Tibial nerve (tissue), 4 donors: Measurements from ENCODE around the gene TBX6. TPM values are rescaled to one million over a fixed set of nuclear protein-coding genes. Genes with fewer than 3 reads are reported as not detected.
A peak's percentile ranks its signal among the peaks of the same experiment; 100 is the strongest.

Experiments
- DNase-seq, 2 donors: peaks; one replicate each; pipeline ENCODE4 v3.0.0-alpha.2; 2019; ENCODE audit warnings: low spot score in 2 of 2
- H3K27ac ChIP-seq, 4 donors: fragments of 200-600 bp; sonication (generic) in 3 of 4; one replicate each; pipeline ENCODE4 v1.5.1; 2017 to 2019; ENCODE audit warnings: mild to moderate bottlenecking in 1 of 4
- H3K27me3 ChIP-seq, 2 donors: fragments of 200-600 bp; sonication (generic) in 1 of 2; one replicate each; pipeline versions ENCODE4 v1.5.1 to v1.6.0; 2017 to 2019
- H3K36me3 ChIP-seq, 3 donors: fragments of 200-600 bp; sonication (generic); one replicate each; pipeline ENCODE4 v1.5.1; 2018 to 2019
- H3K4me1 ChIP-seq, 4 donors: fragments of 200-600 bp; sonication (generic) in 3 of 4; one replicate each; pipeline ENCODE4 v1.5.1; 2017 to 2019
- H3K4me3 ChIP-seq, 4 donors: fragments of 200-600 bp; sonication (generic) in 3 of 4; one replicate each; pipeline ENCODE4 v1.5.1; 2017 to 2019; ENCODE audit warnings: mild to moderate bottlenecking in 1 of 4, moderate library complexity in 1 of 4
- H3K9me3 ChIP-seq, 4 donors: fragments of 200-600 bp; sonication (generic) in 3 of 4; one replicate each; pipeline ENCODE4 v1.5.1; 2017 to 2019
- EP300 ChIP-seq, 2 donors: sonication (generic); formaldehyde crosslinking; IDR thresholded peaks; one replicate each; pipeline ENCODE4 v1.6.1; 2017; ENCODE audit warnings: antibody characterized with exemption in 2 of 2, mild to moderate bottlenecking in 1 of 2
- POLR2A ChIP-seq, 2 donors: fragments of 450-650 bp; IDR thresholded peaks; one replicate each; pipeline ENCODE4 v1.6.1; 2017; ENCODE audit warnings: antibody characterized with exemption in 2 of 2, mild to moderate bottlenecking in 2 of 2, moderate library complexity in 2 of 2
- WGBS, 2 donors: methylation state at CpG; one replicate each; pipeline ENCODE4 v1.1.5; 2018; 5-methylcytosine and 5-hydroxymethylcytosine counted together
- total RNA-seq, 4 donors: library from RNA; depleted of rRNA; stranded (reverse); fragments of >200 nt; gene quantifications; one replicate each; pipeline ENCODE4 v1.1.0, GENCODE V29; 2016
- TF ChIP-seq, protein P1 (sequence below), 5 experiments: fragments of 200-600 bp in 3 of 5; fragments of 450-650 bp in 2 of 5; sonication (generic) in 3 of 5; IDR thresholded peaks; one replicate each; pipeline ENCODE4 v1.5.1; 2016 to 2019; ENCODE audit warnings: antibody characterized with exemption in 5 of 5, mild to moderate bottlenecking in 3 of 5, moderate library complexity in 2 of 5

Gene TBX6
- total RNA-seq, 4 donors from 2014 or later: 0.66 to 1.5 (median 0.84) TPM; not detected in 1

GRCh38 chr16:30079480-30079879, 12.2 kb downstream of the TBX6 start:
- no peak for TF ChIP-seq EP300 (IDR thresholded peaks at IDR 0.05)
- TF ChIP-seq, protein P1, sequence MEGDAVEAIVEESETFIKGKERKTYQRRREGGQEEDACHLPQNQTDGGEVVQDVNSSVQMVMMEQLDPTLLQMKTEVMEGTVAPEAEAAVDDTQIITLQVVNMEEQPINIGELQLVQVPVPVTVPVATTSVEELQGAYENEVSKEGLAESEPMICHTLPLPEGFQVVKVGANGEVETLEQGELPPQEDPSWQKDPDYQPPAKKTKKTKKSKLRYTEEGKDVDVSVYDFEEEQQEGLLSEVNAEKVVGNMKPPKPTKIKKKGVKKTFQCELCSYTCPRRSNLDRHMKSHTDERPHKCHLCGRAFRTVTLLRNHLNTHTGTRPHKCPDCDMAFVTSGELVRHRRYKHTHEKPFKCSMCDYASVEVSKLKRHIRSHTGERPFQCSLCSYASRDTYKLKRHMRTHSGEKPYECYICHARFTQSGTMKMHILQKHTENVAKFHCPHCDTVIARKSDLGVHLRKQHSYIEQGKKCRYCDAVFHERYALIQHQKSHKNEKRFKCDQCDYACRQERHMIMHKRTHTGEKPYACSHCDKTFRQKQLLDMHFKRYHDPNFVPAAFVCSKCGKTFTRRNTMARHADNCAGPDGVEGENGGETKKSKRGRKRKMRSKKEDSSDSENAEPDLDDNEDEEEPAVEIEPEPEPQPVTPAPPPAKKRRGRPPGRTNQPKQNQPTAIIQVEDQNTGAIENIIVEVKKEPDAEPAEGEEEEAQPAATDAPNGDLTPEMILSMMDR (IDR thresholded peaks at IDR 0.05): no peak
- no peak overlapping the region for H3K27ac ChIP-seq
- no peaks in the 10 kb centered on the region for H3K9me3 ChIP-seq
- DNase-seq: no peak
- H3K4me1 ChIP-seq: peaks cover 0 to 47% (median 11%) of the 10 kb centered on the region in 4 donors
- H3K4me3 ChIP-seq: no peak overlapping the region
- peaks cover 9 to 72% (median 22%) of the 10 kb centered on the region in 3 donors for H3K36me3 ChIP-seq
- 84 to 93% methylated on average over 7 of the region's 7 CpGs for WGBS, 2 donors
- no peaks in the 10 kb centered on the region for H3K27me3 ChIP-seq

DNA sequence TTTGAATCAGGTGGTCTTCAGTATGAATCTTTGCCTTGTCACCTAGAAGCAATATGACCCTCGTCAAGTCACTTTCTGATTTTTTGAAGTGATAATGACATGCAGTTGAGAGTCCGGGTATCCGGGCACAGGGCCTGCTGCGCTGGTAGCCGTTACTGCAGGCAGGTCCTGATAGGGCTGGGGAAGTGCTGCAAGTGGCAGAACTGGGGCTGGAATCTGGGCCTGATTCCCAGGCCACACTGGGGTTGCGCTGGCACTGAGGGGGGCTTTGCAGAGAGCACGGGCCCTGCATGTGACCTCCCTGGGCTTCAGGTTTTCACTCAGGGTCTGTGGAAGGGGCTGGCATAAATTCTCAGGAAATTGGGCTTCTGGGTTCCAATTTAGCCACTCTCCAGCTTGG, 13.0 kb downstream of the TBX6 start:
- H3K4me1 ChIP-seq: peaks cover 0 to 42% (median 11%) of the 10 kb centered on the region in 4 donors
- no peaks in the 10 kb centered on the region for H3K9me3 ChIP-seq
- TF ChIP-seq POLR2A (IDR thresholded peaks at IDR 0.05): no peak
- no peak for TF ChIP-seq EP300 (IDR thresholded peaks at IDR 0.05)
- TF ChIP-seq, protein P1 (IDR thresholded peaks at IDR 0.05): no peak
- H3K27ac ChIP-seq: no peak overlapping the region
- no peak for DNase-seq
- H3K27me3 ChIP-seq: no peaks in the 10 kb centered on the region
- peaks cover 9 to 65% (median 22%) of the 10 kb centered on the region in 3 donors for H3K36me3 ChIP-seq
- H3K4me3 ChIP-seq: no peak overlapping the region
- 84 to 91% methylated on average over 7 of the region's 7 CpGs for WGBS, 2 donors

DNA sequence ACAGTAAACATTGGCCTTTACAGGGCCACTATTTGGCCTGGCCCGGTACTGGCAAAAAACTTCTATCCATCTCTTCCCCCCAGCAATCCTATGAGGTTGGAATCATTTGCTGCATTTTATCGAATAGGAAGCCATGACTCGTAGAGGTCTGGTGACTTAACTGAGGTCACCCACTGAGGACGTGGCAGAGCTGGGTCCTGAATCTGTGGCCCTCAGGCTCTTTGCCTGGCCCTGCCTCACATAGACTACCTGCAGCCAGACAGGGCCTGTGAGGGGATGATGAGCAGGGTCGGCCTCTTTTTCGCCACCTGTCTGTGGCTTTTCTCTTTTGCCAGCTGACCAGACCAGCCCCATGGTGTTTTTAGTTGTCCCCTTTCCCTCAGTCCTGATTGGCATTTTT, 14.1 kb downstream of the TBX6 start:
- peak overlapping the region in 1 of 4 donors; percentile 100 for H3K4me3 ChIP-seq
- TF ChIP-seq, protein P1 (IDR thresholded peaks at IDR 0.05): no peak
- TF ChIP-seq EP300 (IDR thresholded peaks at IDR 0.05) (no peak), POLR2A (IDR thresholded peaks at IDR 0.05) (no peak)
- no peak for DNase-seq
- peaks cover 0 to 42% (median 11%) of the 10 kb centered on the region in 4 donors for H3K4me1 ChIP-seq
- no peaks in the 10 kb centered on the region for H3K27me3 ChIP-seq
- H3K9me3 ChIP-seq: no peaks in the 10 kb centered on the region
- H3K27ac ChIP-seq: peak overlapping the region in 1 of 4 donors; percentile 17
- 60 to 63% methylated on average over 6 of the region's 6 CpGs for WGBS, 2 donors
- peaks cover 9 to 65% (median 11%) of the 10 kb centered on the region in 3 donors for H3K36me3 ChIP-seq

GRCh38 chr16:30076276-30076791, 15.4 kb downstream of the TBX6 start:
- H3K36me3 ChIP-seq: peaks cover 8 to 65% (median 8%) of the 10 kb centered on the region in 3 donors

More at GRCh38 chr16:30076276-30076791, 15.4 kb downstream of the TBX6 start:
- TF ChIP-seq EP300 (IDR thresholded peaks at IDR 0.05) (no peak), POLR2A (IDR thresholded peaks at IDR 0.05) (no peak)
- TF ChIP-seq, protein P1 (IDR thresholded peaks at IDR 0.05): no peak
- 2% methylated on average over 16 to 33 of the region's 33 CpGs for WGBS, 2 donors
- H3K4me1 ChIP-seq: peaks cover 0 to 42% (median 11%) of the 10 kb centered on the region in 4 donors
- peak overlapping the region; percentile 62 to 95 (median 92) for H3K27ac ChIP-seq
- no peaks in the 10 kb centered on the region for H3K27me3 ChIP-seq
- no peaks in the 10 kb centered on the region for H3K9me3 ChIP-seq
- DNase-seq: no peak
- H3K4me3 ChIP-seq: peak overlapping the region; percentile 84 to 100 (median 96)
